Heart right ventricle (tissue), 16 donors: ENCODE results near the gene LRCH4. TPM values are rescaled to one million over a fixed set of nuclear protein-coding genes. Genes with fewer than 3 reads are reported as not detected.
A peak's percentile ranks its signal among the peaks of the same experiment; 100 is the strongest.

ENCODE experiments used
- ATAC-seq, 8 donors: fragments of 200-7000 bp; cut with Tn5 transposase; one replicate each; pipeline ENCODE4 v1.9.1; 2020; ENCODE audit warnings: mild to moderate bottlenecking in 8 of 8, moderate library complexity in 8 of 8, moderate number of reproducible peaks in 1 of 8
- DNase-seq, 2 donors: peaks; one replicate each; pipeline ENCODE4 v3.0.0-alpha.2; 2020
- H3K27ac ChIP-seq, 10 donors: fragments of 200-600 bp; sonication (generic) in 2 of 10; one replicate each; pipeline versions ENCODE4 v1.5.0 to v1.8.0; 2020 to 2022; ENCODE audit warnings: mild to moderate bottlenecking in 3 of 10
- H3K27me3 ChIP-seq, 7 donors: fragments of 200-600 bp; one replicate each; pipeline ENCODE4 v1.8.0; 2021 to 2022; ENCODE audit warnings: mild to moderate bottlenecking in 2 of 7
- H3K36me3 ChIP-seq, 9 donors: fragments of 200-600 bp; sonication (generic) in 1 of 9; one replicate each; pipeline versions ENCODE4 v1.5.0 to v1.8.0; 2020 to 2022; ENCODE audit warnings: mild to moderate bottlenecking in 2 of 9
- H3K4me1 ChIP-seq, 9 donors: fragments of 200-600 bp; sonication (generic) in 1 of 9; one replicate each; pipeline versions ENCODE4 v1.5.0 to v1.8.0; 2020 to 2022; ENCODE audit warnings: mild to moderate bottlenecking in 4 of 9
- H3K4me3 ChIP-seq, 10 donors: fragments of 200-600 bp; sonication (generic) in 2 of 10; one replicate each; pipeline versions ENCODE4 v1.5.0 to v1.8.0; 2020 to 2022; ENCODE audit warnings: mild to moderate bottlenecking in 7 of 10, moderate library complexity in 2 of 10
- H3K9me3 ChIP-seq, 11 donors: fragments of 200-600 bp in 10 of 11; sonication (generic) in 2 of 11; one replicate each; pipeline versions ENCODE4 v1.5.0 to v1.8.0; 2013 to 2022; ENCODE audit warnings: mild to moderate bottlenecking in 2 of 11, control low read depth in 1 of 11, moderate library complexity in 1 of 11
- WGBS, 2 donors: extraction: QIAGEN DNeasy Blood & Tissue Kit; methylation state at CpG; one replicate each; pipeline ENCODE4 v1.1.7; 2013; ENCODE audit warnings: inconsistent platforms in 1 of 2; 5-methylcytosine and 5-hydroxymethylcytosine counted together
- intact Hi-C, 10 donors: fragments of 100-400 bp; cut with DNase I; formaldehyde crosslinking; loops; one replicate each; pipeline versions ENCODE4 v1.11.1 to v1.14.2; 2022
- polyA plus RNA-seq, 2 donors: library from polyadenylated mRNA; stranded (reverse); fragments of 200-250 nt; gene quantifications; one replicate each; pipeline ENCODE4 v1.2.3, GENCODE V29; 2013
- total RNA-seq, 10 donors: library from RNA; stranded (reverse); fragmentation: NEBNext Ultra II Directional in 3 of 10; extraction: Animal tissue kit (Norgen Biotek cat#: 25700) in 3 of 10; gene quantifications; one replicate each; pipeline versions ENCODE4 v1.2.1 to v1.2.4, GENCODE V29; 2021 to 2023
- TF ChIP-seq, protein P1 (sequence below), 9 donors: fragments of 200-600 bp; sonication (generic) in 2 of 9; IDR thresholded peaks; one replicate each; pipeline versions ENCODE4 v1.5.0 to v1.8.0; 2021 to 2022; ENCODE audit warnings: antibody characterized with exemption in 9 of 9, mild to moderate bottlenecking in 5 of 9, moderate library complexity in 1 of 9
- donor health status: Arrhythmogenic right ventricular cardiomyopathy.
- donor health status: ischemic (EF 13 %, LVEDD 7.1; RV severe dilation, severe dysfunction).
- donor health status: healthy with polysubstance abuse.
- donor health status: DM: no; HTN: yes; CAD: no.
- donor health status: DM: no; HTN: no; CAD: no.
- donor health status: ischemic (EF 25% LVEDD 6.9; RV normal size, moderate dysfunction).
- donor health status: ischemic (EF 25% LVEDD 5.7; RV mildly dilated, moderate dysfunction).
- donor health status: healthy.
- donor health status: DM: yes; HTN: yes; CAD: no.
- donor health status: Ischemic cardiomyopathy.
- donor health status: ischemic (EF 35%, LVEDD 5.7; RV mildly dilated, moderate dysfunction).
- donor health status: nonischemic (EF 11% LVEDD 7.7; RV severe dilation, severe dysfunction).
- donor health status: DM: yes; HTN: yes; CAD: no.
- donor health status: PGD.
- donor health status: ischemic (EF 29% LVEDD 5.4; RV normal size, mild dysfunction).
- donor health status: nonischemic (EF 23%, LVEDD 6.1; RV moderate dilation, normal function).

Gene LRCH4
- total and polyA plus RNA-seq, 12 donors = 18.4 to 57.6 (median 24.1) TPM

DNA sequence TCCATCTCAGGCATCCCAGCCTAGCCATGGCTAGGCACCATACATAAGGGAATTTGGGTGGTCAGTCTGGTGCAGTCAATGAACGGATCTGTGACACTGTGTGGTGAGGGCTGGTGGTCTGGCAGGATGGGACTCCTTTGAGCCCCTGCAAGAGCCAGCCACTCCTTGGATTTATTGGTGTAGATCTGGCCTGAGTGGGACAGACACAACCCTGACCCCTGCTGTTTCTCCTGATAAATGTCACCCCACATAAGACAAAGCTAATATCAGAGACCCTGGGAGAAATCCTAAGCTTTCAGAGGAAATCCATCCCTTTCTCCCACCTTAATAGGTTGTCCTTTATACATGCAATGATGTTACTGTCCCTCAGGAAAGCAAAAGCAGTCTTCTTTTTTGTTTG, 2.5 kb upstream of the LRCH4 start:
- WGBS, 2 donors = 79 to 87% methylated on average over 1 of the region's 1 CpG
- H3K4me1 ChIP-seq = peaks cover 5 to 51% (median 39%) of the 10 kb centered on the region in 9 donors
- DNase-seq (no peak), ATAC-seq (no peak)
- no peaks in the 10 kb centered on the region for H3K36me3 ChIP-seq
- H3K9me3 ChIP-seq = no peaks in the 10 kb centered on the region
- H3K4me3 ChIP-seq = no peak overlapping the region
- H3K27ac ChIP-seq = no peak overlapping the region
- H3K27me3 ChIP-seq = peaks cover 0 to 14% (median 0%) of the 10 kb centered on the region in 7 donors
- TF ChIP-seq, protein P1, sequence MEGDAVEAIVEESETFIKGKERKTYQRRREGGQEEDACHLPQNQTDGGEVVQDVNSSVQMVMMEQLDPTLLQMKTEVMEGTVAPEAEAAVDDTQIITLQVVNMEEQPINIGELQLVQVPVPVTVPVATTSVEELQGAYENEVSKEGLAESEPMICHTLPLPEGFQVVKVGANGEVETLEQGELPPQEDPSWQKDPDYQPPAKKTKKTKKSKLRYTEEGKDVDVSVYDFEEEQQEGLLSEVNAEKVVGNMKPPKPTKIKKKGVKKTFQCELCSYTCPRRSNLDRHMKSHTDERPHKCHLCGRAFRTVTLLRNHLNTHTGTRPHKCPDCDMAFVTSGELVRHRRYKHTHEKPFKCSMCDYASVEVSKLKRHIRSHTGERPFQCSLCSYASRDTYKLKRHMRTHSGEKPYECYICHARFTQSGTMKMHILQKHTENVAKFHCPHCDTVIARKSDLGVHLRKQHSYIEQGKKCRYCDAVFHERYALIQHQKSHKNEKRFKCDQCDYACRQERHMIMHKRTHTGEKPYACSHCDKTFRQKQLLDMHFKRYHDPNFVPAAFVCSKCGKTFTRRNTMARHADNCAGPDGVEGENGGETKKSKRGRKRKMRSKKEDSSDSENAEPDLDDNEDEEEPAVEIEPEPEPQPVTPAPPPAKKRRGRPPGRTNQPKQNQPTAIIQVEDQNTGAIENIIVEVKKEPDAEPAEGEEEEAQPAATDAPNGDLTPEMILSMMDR (IDR thresholded peaks at IDR 0.05) = peak in 7 of 9 donors; percentile 25 to 48 (median 28)
- intact Hi-C loops = no loop called here

DNA sequence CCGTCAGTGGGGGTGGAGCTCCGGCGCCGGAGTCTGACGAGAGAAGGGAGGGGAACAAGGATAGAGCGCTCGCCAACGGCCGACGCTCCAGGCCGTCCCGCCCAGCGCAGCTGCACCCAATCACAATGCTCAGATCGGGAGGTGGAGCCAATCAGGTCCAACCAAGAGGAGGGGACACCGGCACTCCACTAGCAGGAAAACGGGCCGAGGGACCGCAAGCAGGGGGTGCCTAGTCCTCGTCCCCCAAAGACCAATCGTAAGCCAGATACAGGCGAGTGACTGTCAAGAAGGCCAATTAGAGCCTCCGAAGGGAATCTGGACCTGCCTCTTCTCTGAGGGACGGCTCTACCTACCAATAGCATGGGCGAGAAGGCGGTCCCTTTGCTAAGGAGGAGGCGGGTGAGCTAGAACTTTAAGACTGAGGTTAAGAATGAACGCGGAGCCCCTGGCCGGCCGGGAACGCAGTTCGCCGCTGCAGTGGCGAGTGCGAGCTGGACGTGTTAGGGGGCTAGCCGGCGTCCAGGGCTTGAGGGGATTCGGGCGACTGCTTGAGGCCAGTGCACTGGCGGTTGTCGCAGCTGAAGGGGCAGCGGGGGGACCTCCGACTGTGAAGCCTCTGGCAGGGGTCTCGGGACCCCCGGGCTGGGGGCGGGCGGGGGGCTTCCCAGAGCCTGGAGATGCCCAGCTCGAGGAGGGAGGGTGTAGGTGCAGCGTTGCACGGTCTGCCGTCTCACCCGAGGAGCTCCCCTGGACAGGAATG, 517 bp upstream of the LRCH4 start, which contains the start of gene FBXO24:
Gene FBXO24 (plus strand): TSS at position 63 of the 760 bp plus-strand sequence. CDS start 298 bp downstream, at position 361.
- intact Hi-C loops = loop anchor here in 3 of 10 donors (1.0 to 2.0 kb wide), 5 partner anchors 16 to 87 kb away; partner anchors contain the start of genes AGFG2 (in 1 of the 3), GNB2 (in 1 of the 3), MOSPD3 (in 1 of the 3) and PCOLCE (in 1 of the 3)
- ATAC-seq (peak; percentile 91 to 97 (median 94)), DNase-seq (peak; percentile 100)
- Histone ChIP-seq H3K4me1 (peaks cover 9 to 67% (median 52%) of the 10 kb centered on the region in 9 donors), H3K4me3 (peak within 1 kb of the TSS; percentile 80 to 100 (median 96)), H3K27me3 (peaks cover 0 to 14% (median 0%) of the 10 kb centered on the region in 7 donors), H3K9me3 (no peaks in the 10 kb centered on the region), H3K27ac (peak within 1 kb of the TSS; percentile 90 to 98 (median 94)), H3K36me3 (peaks cover 0 to 17% (median 12%) of the 10 kb centered on the region in 9 donors)
- WGBS, 2 donors = 0 to 1% methylated on average over 51 to 53 of the region's 53 CpGs
- TF ChIP-seq, protein P1 (IDR thresholded peaks at IDR 0.05) = peak in 1 of 9 donors; percentile 10

DNA sequence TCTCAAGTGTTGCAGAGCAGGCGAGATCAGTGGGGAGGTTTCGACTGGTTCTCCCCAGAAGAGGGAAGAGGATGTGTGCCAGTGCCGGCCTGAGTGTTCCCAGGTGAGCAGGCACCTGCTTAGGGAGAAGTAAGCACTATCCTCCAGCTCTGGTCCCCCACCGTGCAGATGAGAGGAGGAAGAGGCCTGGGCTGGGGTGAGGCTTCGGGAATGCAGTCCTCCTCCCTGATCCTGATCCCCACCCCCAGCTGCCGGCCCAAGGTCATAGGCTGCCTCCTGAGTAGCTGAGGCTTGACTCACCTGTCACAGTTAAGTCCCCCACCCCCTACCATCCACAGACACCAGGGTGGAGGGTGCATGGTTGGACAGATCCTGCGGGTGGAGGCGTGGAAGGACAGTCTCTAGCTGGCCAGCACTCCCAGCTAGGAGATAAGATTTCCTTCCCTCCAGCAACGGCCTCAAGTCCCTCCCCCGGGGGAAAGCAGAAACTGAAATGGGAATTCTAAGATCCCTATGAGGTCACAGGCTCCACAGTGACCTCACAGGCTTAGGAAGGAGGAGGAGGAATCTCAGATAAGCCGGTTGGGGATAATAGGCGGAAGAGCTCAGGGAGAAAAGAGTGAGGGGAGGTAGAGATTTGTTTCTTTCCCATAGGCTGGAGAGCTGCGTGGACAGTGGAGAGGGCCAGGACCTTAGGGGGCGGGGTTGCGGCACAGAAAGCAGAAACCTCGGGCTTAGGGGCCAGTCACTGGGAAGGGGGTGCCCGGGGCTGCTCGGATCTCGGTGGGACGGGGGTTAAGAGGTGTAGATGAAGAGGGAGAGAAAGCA, 1.0 kb downstream of the LRCH4 start:
- peak in 3 of 8 donors; percentile 0 to 8 (median 1) for ATAC-seq
- Histone ChIP-seq H3K4me1 (peaks cover 5 to 56% (median 43%) of the 10 kb centered on the region in 9 donors), H3K27ac (peak overlapping the region in 9 of 10 donors; percentile 91 to 98 (median 95)), H3K4me3 (peak overlapping the region; percentile 80 to 100 (median 96)), H3K27me3 (peaks cover 0 to 6% (median 0%) of the 10 kb centered on the region in 7 donors), H3K36me3 (peaks cover 0 to 33% (median 24%) of the 10 kb centered on the region in 9 donors), H3K9me3 (no peaks in the 10 kb centered on the region)
- TF ChIP-seq, protein P1 (IDR thresholded peaks at IDR 0.05) = no peak
- peak in 1 of 2 donors; percentile 69 for DNase-seq
- intact Hi-C loops = loop anchor here in 2 of 10 donors (5.0 kb wide), 1 partner anchor 102 kb away; no protein-coding TSS in a partner anchor
- WGBS, 2 donors = 9 to 10% methylated on average over 20 of the region's 20 CpGs
